T47D (cell line): ENCODE data around the gene EGFL6.
"Not testable (repeated sequence)": the region's sequence is repeated elsewhere in the genome, so short reads cannot be mapped to it uniquely, and the experiment has no call there.

Experiments
- DNase-seq, 2 experiments: peaks; one replicate each; pipeline versions ENCODE4 v3.0.0 to v3.0.0-alpha.2; 2011 to 2012; ENCODE audit warnings: low read depth in 1 of 2, low spot score in 1 of 2
- JUND ChIP-seq: IDR thresholded peaks from 2 replicates; pipeline ENCODE4 v1.6.1; 2012; ENCODE audit warnings: low read depth
- in situ Hi-C: cut with HindIII; loops from 2 replicates; pipeline ENCODE4 v1.10.0; 2016; ENCODE audit warnings: low sequenced_read_pairs, low pct_unique_long_range_greater_than_20kb

Gene EGFL6

GRCh38 chrX:13667919-13668318 is 98.5 kb downstream of the EGFL6 start:
- no peak for TF ChIP-seq JUND
- in situ Hi-C loops: no loop called here
- DNase-seq: peak in 1 of 2 experiments; percentile 62

- in situ Hi-C loops: no loop called here
- TF ChIP-seq JUND: peak; percentile 14; the same call in 1 of the 2 replicates
- peak in 1 of 2 experiments; percentile 94 for DNase-seq
These were observed 99.9 kb downstream of the EGFL6 start for GRCh38 chrX:13669246-13669737.

GRCh38 chrX:13669755-13670154 is 100.4 kb downstream of the EGFL6 start:
- in situ Hi-C loops: not testable (repeated sequence)

GRCh38 chrX:13670197-13670596 is 100.8 kb downstream of the EGFL6 start:
- DNase-seq: no peak
- no peak for TF ChIP-seq JUND
- in situ Hi-C loops: no loop called here

More at GRCh38 chrX:13669755-13670154, 100.4 kb downstream of the EGFL6 start:
- DNase-seq: not testable (repeated sequence)

- in situ Hi-C loops: no loop called here
- no peak for TF ChIP-seq JUND
- DNase-seq: no peak
These were observed 103.6 kb downstream of the EGFL6 start for GRCh38 chrX:13673016-13673415.

- in situ Hi-C loops: no loop called here
- no peak for TF ChIP-seq JUND
- no peak for DNase-seq
These were observed 107.5 kb downstream of the EGFL6 start for GRCh38 chrX:13676885-13677284.

DNA sequence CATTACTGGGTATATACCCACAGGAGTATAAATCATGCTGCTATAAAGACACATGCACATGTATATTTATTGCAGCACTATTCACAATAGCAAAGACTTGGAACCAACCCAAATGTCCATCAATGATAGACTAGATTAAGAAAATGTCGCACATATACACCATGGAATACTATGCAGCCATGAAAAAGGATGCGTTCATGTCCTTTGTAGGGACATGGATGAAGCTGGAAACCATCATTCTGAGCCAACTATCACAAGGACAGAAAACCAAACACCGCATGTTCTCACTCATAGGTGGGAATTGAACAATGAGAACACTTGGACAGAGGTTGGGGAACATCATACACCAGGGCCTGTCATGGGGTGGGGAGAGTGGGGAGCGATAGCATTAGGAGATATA is 110.3 kb downstream of the EGFL6 start:
- in situ Hi-C loops, DNase-seq: not testable (repeated sequence)

DNA sequence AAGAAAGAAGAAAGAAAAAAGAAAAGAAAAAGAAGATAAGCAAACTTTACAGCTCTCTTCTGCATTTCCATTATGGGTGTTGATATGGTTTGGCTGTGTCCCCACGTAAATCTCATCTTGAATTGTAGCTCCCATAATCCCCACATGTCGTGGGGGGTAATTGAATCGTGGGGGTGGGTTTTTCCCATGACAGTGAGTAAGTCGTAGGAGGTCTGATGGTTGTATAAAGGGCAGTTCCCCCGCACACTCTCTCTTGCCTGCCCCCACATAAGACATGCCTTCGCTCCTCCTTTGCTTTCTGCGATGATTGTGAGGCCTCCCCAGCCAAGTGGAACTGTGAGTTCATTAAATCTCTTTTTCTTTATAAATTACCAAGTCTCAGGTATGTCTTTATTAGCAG is 112.2 kb downstream of the EGFL6 start:
- in situ Hi-C loops: no loop called here
- no peak for TF ChIP-seq JUND
- no peak for DNase-seq
